GM23338 (cell line): Measurements from ENCODE around the gene UGT1A4.

Experiments
- CTCF ChIP-seq, 2 experiments: fragments of 200-600 bp in 1 of 2; sonication (generic) in 1 of 2; conservative IDR thresholded peaks; 2 replicates each; pipeline versions ENCODE4 v1.5.1 to v1.6.1; 2016 to 2017; ENCODE audit warnings: antibody characterized with exemption in 2 of 2, low read depth in 2 of 2, mild to moderate bottlenecking in 2 of 2, moderate library complexity in 1 of 2
- REST ChIP-seq: IDR thresholded peaks from one replicate; pipeline ENCODE4 v1.6.1; 2018; ENCODE audit warnings: antibody characterized with exemption; ENCODE audit not compliant: unreplicated experiment

- TF ChIP-seq CTCF (conservative IDR thresholded peaks at IDR 0.05; ENCODE audit: low read depth in 2 of 2): no peak
- no peak for TF ChIP-seq REST
Observed at GRCh38 chr2:233811732-233812131, 93.2 kb downstream of the UGT1A4 start.
